Ectodermal cell (in vitro differentiated cells): ENCODE results near the gene KCNC4.

ENCODE experiments used
- H3K27ac ChIP-seq: 2 replicates; pipeline ENCODE4 v1.7.0; 2013; ENCODE audit warnings: mild to moderate bottlenecking, low read depth, low read length; ENCODE audit not compliant: insufficient read depth, poor library complexity, severe bottlenecking
- H3K27me3 ChIP-seq: 2 replicates; pipeline ENCODE4 v1.7.0; 2013; ENCODE audit warnings: mild to moderate bottlenecking, low read length; ENCODE audit not compliant: insufficient read depth, control insufficient read depth, poor library complexity, severe bottlenecking
- H3K36me3 ChIP-seq: one replicate; pipeline ENCODE4 v1.7.0; 2013; ENCODE audit warnings: low read length; ENCODE audit not compliant: control insufficient read depth, insufficient read depth
- H3K4me1 ChIP-seq: one replicate; pipeline ENCODE4 v1.7.0; 2013; ENCODE audit warnings: low read length; ENCODE audit not compliant: control insufficient read depth, insufficient read depth
- H3K4me3 ChIP-seq: 2 replicates; pipeline ENCODE4 v1.7.0; 2013; ENCODE audit warnings: low read depth, low read length, control low read depth; ENCODE audit not compliant: insufficient read depth
- H3K9me3 ChIP-seq: 2 replicates; pipeline ENCODE4 v1.7.0; 2013; ENCODE audit warnings: mild to moderate bottlenecking, low read length, moderate library complexity; ENCODE audit not compliant: control insufficient read depth
- WGBS, 2 experiments: methylation state at CpG; one replicate each; pipeline ENCODE4 v1.1.7; 2013; ENCODE audit warnings: missing lambda C conversion rate in 2 of 2; 5-methylcytosine and 5-hydroxymethylcytosine counted together

Gene KCNC4

DNA sequence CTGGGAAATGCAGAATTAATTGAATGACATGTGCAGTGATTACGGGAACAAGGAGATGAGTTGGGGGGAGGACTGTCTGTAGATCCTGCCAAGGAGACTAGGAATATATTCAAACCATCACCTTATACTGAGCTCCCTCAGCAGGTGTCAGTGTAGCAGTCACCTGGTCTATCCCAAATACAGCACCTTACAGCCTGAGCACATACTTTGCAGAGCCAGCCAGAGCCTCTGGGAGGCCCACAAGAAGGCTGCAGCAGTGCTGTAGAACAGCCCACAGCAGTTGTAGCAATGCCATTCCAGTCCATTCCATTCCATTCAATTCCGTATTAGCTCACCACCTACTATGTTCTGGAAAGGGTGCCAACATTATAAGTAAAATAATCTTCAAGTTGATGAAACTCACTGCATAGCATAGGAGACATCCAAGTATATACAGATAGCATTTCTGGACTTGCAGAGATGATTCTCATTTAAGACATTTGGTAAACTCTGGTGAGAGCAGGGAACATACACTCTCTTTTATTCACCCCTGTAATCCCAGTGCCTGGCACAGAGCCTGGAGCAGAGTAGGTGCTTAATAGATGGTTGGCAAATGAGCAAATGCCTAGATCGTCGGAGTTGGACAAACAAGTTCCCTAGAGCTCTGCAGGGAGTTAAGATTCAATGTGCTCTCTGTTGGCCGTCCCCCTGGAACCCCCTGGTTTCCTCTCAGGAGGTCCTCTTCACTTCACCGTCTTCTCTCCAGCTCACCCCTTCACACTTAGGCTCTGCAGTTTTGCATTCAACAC, 44.7 kb downstream of the KCNC4 start:
- Histone ChIP-seq H3K9me3 (no peaks in the 10 kb centered on the region), H3K4me1 (peaks cover 8% of the 10 kb centered on the region), H3K4me3 (no peak overlapping the region), H3K36me3 (no peaks in the 10 kb centered on the region), H3K27me3 (no peaks in the 10 kb centered on the region), H3K27ac (no peak overlapping the region)
- 84 to 85% methylated on average over 6 of the region's 6 CpGs for WGBS, 2 experiments

DNA sequence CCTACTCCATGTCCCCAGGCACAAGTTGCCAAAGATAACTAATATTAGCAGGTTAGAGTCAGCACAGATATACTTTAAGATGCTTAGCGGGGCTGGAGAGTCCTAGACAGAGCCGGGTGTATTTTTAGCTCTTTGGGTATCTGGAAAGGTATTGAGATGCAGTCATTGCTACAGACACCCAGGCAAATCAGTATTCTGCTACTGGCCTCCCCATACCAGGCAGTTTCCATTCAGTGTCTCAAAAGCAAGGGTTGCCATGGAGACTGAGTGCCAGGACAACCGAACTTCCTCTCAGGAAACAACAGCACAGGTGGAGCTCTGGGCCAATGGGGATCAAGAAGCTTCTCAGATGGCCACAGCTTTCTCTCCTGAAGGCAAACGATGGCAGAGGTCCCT, 45.3 kb downstream of the KCNC4 start:
- H3K36me3 ChIP-seq: no peaks in the 10 kb centered on the region
- H3K4me1 ChIP-seq: peaks cover 8% of the 10 kb centered on the region
- WGBS, 2 experiments: 60 to 67% methylated on average over 4 of the region's 4 CpGs
- H3K9me3 ChIP-seq: no peaks in the 10 kb centered on the region
- no peak overlapping the region for H3K4me3 ChIP-seq
- peaks cover 3% of the 10 kb centered on the region for H3K27me3 ChIP-seq
- H3K27ac ChIP-seq: no peak overlapping the region

DNA sequence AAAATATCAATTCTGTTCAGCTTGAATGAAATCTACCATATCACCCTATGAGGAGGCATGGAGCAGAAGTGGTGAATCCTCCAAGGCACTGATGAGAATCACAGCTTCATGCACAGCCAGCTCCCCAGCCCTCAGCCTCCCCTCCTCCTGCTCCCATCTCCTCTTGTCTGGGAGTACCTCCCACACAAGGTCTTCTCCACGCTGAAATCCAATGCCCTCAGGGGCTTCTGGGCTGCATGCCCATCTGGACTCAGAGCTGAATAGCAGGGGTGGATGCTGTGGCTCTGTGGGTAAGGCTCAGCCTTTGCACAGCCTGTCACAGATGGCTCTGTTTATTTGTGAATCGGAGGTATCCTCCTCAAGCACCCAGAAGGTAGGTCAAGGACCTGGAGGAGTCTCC, 48.6 kb downstream of the KCNC4 start:
- H3K36me3 ChIP-seq: no peaks in the 10 kb centered on the region
- WGBS, 2 experiments: 67 to 72% methylated on average over 2 of the region's 2 CpGs

DNA sequence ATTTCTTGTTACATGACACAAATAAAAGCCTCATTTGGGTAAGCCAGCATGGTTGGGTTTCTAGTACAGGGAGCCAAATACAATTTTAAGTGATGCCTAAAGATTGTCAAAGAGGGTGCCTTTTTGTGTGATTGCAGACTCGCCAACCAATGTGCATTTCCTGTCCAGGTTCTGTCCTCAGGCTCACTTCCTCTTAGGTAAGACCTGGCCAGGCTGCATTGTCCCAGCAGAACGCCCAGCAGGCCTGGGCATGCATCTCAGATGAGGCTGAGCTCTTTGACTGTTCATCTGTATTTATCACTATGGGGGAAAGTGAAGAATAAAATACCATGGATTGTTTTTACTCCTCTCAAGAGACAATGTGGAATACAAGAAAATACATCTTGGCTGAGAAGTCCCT, 49.7 kb downstream of the KCNC4 start:
- peaks cover 8% of the 10 kb centered on the region for H3K4me1 ChIP-seq
- no peak overlapping the region for H3K27ac ChIP-seq
- no peaks in the 10 kb centered on the region for H3K36me3 ChIP-seq
- H3K9me3 ChIP-seq: no peaks in the 10 kb centered on the region
- 89 to 93% methylated on average over 2 of the region's 2 CpGs for WGBS, 2 experiments
- H3K4me3 ChIP-seq: no peak overlapping the region
- H3K27me3 ChIP-seq: peaks cover 6% of the 10 kb centered on the region

More for the DNA sequence above, 48.6 kb downstream of the KCNC4 start:
- Histone ChIP-seq H3K4me3 (no peak overlapping the region), H3K4me1 (peaks cover 8% of the 10 kb centered on the region), H3K27me3 (peaks cover 6% of the 10 kb centered on the region), H3K27ac (no peak overlapping the region), H3K9me3 (no peaks in the 10 kb centered on the region)
